H1 (cell line): ENCODE results near the gene HIVEP2. TPM values are rescaled to one million over a fixed set of nuclear protein-coding genes. Genes with fewer than 3 reads are reported as not detected.

ENCODE experiments used
- CTCF ChIA-PET: fragments of 300-600 bp; sonication (Branson Sonifier 250); formaldehyde crosslinking; loops from one replicate; lab custom pipeline; 2021; ENCODE audit not compliant: partially characterized antibody; lab: Charles Lee
- POLR2A ChIA-PET: fragments of 300-600 bp; sonication (Branson Sonifier 250); formaldehyde crosslinking; loops from one replicate; lab custom pipeline; 2021; ENCODE audit warnings: inconsistent platforms; ENCODE audit not compliant: partially characterized antibody; lab: Charles Lee
- DNase-seq, 2 experiments: peaks; one replicate each; pipeline versions ENCODE4 v3.0.0 to v3.0.0-alpha.2; 2010 to 2022; ENCODE audit warnings: low spot score in 2 of 2, low read depth in 1 of 2, mixed read lengths in 1 of 2
- FAIRE-seq: peaks from 2 replicates; lab custom pipeline; 2011; peaks lifted over from hg19 to GRCh38; lab: Jason Lieb, UNC
- H2AFZ ChIP-seq: 2 replicates; pipeline ENCODE4 v1.8.1; 2012; ENCODE audit warnings: low read length, inconsistent platforms
- H2AK5ac ChIP-seq: 2 replicates; pipeline ENCODE4 v1.6.1; 2013; ENCODE audit warnings: low read depth, low read length
- H2BK120ac ChIP-seq: replicated peaks from 2 replicates; pipeline ENCODE3; 2013; ENCODE audit warnings: low read depth, low read length, inconsistent platforms
- H2BK12ac ChIP-seq: 2 replicates; pipeline ENCODE4 v1.6.1; 2013; ENCODE audit warnings: low read depth, low read length
- H2BK15ac ChIP-seq: 2 replicates; pipeline ENCODE4 v1.6.1; 2013; ENCODE audit warnings: low read length
- H2BK20ac ChIP-seq: 2 replicates; pipeline ENCODE4 v1.6.1; 2013; ENCODE audit warnings: low read length
- H2BK5ac ChIP-seq: 2 replicates; pipeline ENCODE4 v1.6.1; 2013; ENCODE audit warnings: low read depth, low read length
- H3K14ac ChIP-seq: 2 replicates; pipeline ENCODE4 v1.6.1; 2013; ENCODE audit warnings: inconsistent platforms; ENCODE audit not compliant: insufficient read length
- H3K18ac ChIP-seq: 2 replicates; pipeline ENCODE4 v1.6.1; 2013; ENCODE audit warnings: low read length; ENCODE audit errors: extremely low read depth
- H3K23ac ChIP-seq: 2 replicates; pipeline ENCODE4 v1.6.1; 2013; ENCODE audit warnings: inconsistent platforms; ENCODE audit not compliant: insufficient read length
- H3K23me2 ChIP-seq: 2 replicates; pipeline ENCODE4 v1.6.1; 2013; ENCODE audit warnings: low read depth, low read length
- H3K27ac ChIP-seq: 2 replicates; pipeline ENCODE4 v1.6.1; 2011; ENCODE audit warnings: low read depth, low read length, inconsistent platforms
- H3K27me3 ChIP-seq, 4 experiments: replicated peaks in 1 of 4; 1 replicate in 1 of 4; 2 replicates in 3 of 4; pipeline versions ENCODE4 v1.6.1 to v1.8.1; 2011 to 2013; ENCODE audit warnings: low read length in 3 of 4, mild to moderate bottlenecking in 3 of 4, inconsistent platforms in 2 of 4, mixed read lengths in 2 of 4, moderate library complexity in 1 of 4; ENCODE audit not compliant: control insufficient read depth in 3 of 4, insufficient read depth in 3 of 4; ENCODE audit errors: extremely low read depth in 1 of 4
- H3K36me3 ChIP-seq, 4 experiments: 2 replicates each; pipeline versions ENCODE4 v1.6.1 to v1.8.1; 2011 to 2013; ENCODE audit warnings: mild to moderate bottlenecking in 4 of 4, low read length in 3 of 4, moderate library complexity in 2 of 4, control low read depth in 1 of 4, inconsistent platforms in 1 of 4; ENCODE audit not compliant: insufficient read depth in 4 of 4, control insufficient read depth in 2 of 4
- H3K4ac ChIP-seq: replicated peaks from 2 replicates; pipeline ENCODE3; 2013; ENCODE audit warnings: low read length, low read depth, mixed read lengths, inconsistent platforms; ENCODE audit not compliant: insufficient read length
- H3K4me1 ChIP-seq, 4 experiments: replicated peaks in 1 of 4; 1 replicate in 1 of 4; 2 replicates in 3 of 4; pipeline versions ENCODE4 v1.6.1 to v1.8.1; 2011 to 2013; ENCODE audit warnings: low read length in 3 of 4, inconsistent platforms in 2 of 4, mixed read lengths in 1 of 4; ENCODE audit not compliant: insufficient read depth in 4 of 4, control insufficient read depth in 3 of 4
- H3K4me2 ChIP-seq, 2 experiments: 2 replicates each; pipeline versions ENCODE4 v1.6.1 to v1.8.1; 2011 to 2013; ENCODE audit warnings: low read depth in 2 of 2, low read length in 2 of 2, control low read depth in 1 of 2, inconsistent platforms in 1 of 2, mild to moderate bottlenecking in 1 of 2; ENCODE audit not compliant: insufficient read depth in 1 of 2
- H3K4me3 ChIP-seq, 4 experiments: fragments of 200-600, 300-600 bp in 1 of 4; sonication (generic), shearing (Covaris generic), sonication (Bioruptor Twin) in 1 of 4; 2 replicates each; pipeline versions ENCODE4 v1.5.1 to v1.8.1; 2011 to 2016; ENCODE audit warnings: low read length in 4 of 4, low read depth in 3 of 4, control low read depth in 2 of 4, inconsistent platforms in 2 of 4, mild to moderate bottlenecking in 2 of 4, mixed read lengths in 1 of 4, moderate library complexity in 1 of 4; ENCODE audit not compliant: insufficient read depth in 2 of 4; ENCODE audit errors: extremely low read depth in 1 of 4
- H3K56ac ChIP-seq: replicated peaks from 2 replicates; pipeline ENCODE3; 2013; ENCODE audit warnings: low read depth, mild to moderate bottlenecking, mixed read lengths, low read length, inconsistent platforms; ENCODE audit not compliant: insufficient read length
- H3K79me1 ChIP-seq: 2 replicates; pipeline ENCODE4 v1.6.1; 2013; ENCODE audit warnings: low read depth, low read length, control low read depth
- H3K79me2 ChIP-seq, 2 experiments: 2 replicates each; pipeline versions ENCODE4 v1.6.1 to v1.8.1; 2012 to 2013; ENCODE audit warnings: low read length in 2 of 2, mild to moderate bottlenecking in 2 of 2, inconsistent platforms in 1 of 2; ENCODE audit not compliant: insufficient read depth in 2 of 2, control insufficient read depth in 1 of 2
- H3K9ac ChIP-seq, 4 experiments: replicated peaks in 1 of 4; 1 replicate in 1 of 4; 2 replicates in 3 of 4; pipeline versions ENCODE4 v1.6.1 to v1.8.1; 2011 to 2013; ENCODE audit warnings: low read depth in 3 of 4, low read length in 3 of 4, control low read depth in 2 of 4, mild to moderate bottlenecking in 2 of 4, moderate library complexity in 2 of 4, inconsistent platforms in 1 of 4; ENCODE audit errors: extremely low read depth in 1 of 4
- H3K9me3 ChIP-seq, 2 experiments: 2 replicates each; pipeline versions ENCODE4 v1.6.1 to v1.8.1; 2012 to 2013; ENCODE audit warnings: mild to moderate bottlenecking in 2 of 2, moderate library complexity in 2 of 2, control low read depth in 1 of 2, inconsistent platforms in 1 of 2, low read depth in 1 of 2, low read length in 1 of 2, mixed read lengths in 1 of 2; ENCODE audit not compliant: insufficient read depth in 2 of 2
- H4K20me1 ChIP-seq, 2 experiments: replicated peaks in 1 of 2; 2 replicates each; pipeline versions ENCODE3 to v1.8.1; 2011 to 2013; ENCODE audit warnings: inconsistent platforms in 2 of 2, low read length in 2 of 2, mild to moderate bottlenecking in 1 of 2; ENCODE audit not compliant: insufficient read depth in 2 of 2, control insufficient read depth in 1 of 2
- H4K5ac ChIP-seq: 2 replicates; pipeline ENCODE4 v1.6.1; 2013; ENCODE audit warnings: low read length, low read depth, mixed read lengths, inconsistent platforms; ENCODE audit not compliant: insufficient read length
- H4K8ac ChIP-seq: 2 replicates; pipeline ENCODE4 v1.8.0; 2013; ENCODE audit warnings: mild to moderate bottlenecking, moderate library complexity, low read length, inconsistent platforms; ENCODE audit not compliant: insufficient read depth; ENCODE audit errors: extremely low read depth
- H4K91ac ChIP-seq: replicated peaks from 2 replicates; pipeline ENCODE3; 2013; ENCODE audit warnings: low read length, mixed read lengths, inconsistent platforms; ENCODE audit not compliant: insufficient read length
- BRCA1 ChIP-seq: IDR thresholded peaks from 2 replicates; pipeline ENCODE4 v1.6.1; 2012; ENCODE audit warnings: low read depth, low read length, improper control_type of control experiment
- CBX8 ChIP-seq: fragments of 300-800, 300-1000 bp; sonication (generic); IDR thresholded peaks from 2 replicates; pipeline ENCODE4 v1.7.1; 2016; ENCODE audit warnings: low read depth, low read length, borderline replicate concordance
- CHD1 ChIP-seq: IDR thresholded peaks from 2 replicates; pipeline ENCODE4 v1.6.1; 2012; ENCODE audit warnings: low read depth, low read length, improper control_type of control experiment
- CTBP2 ChIP-seq: IDR thresholded peaks from 2 replicates; pipeline ENCODE4 v1.7.0; 2011; ENCODE audit warnings: borderline replicate concordance, mild to moderate bottlenecking, moderate library complexity, mixed read lengths, low read length; ENCODE audit not compliant: insufficient read depth, insufficient read length
- EZH2 ChIP-seq: fragments of 200-600 bp; sonication (generic); IDR thresholded peaks from 2 replicates; pipeline ENCODE4 v1.7.1; 2012; ENCODE audit warnings: low read depth, mild to moderate bottlenecking, moderate library complexity, low read length, inconsistent platforms; ENCODE audit not compliant: severe bottlenecking
- HDAC2 ChIP-seq, 2 experiments: fragments of 300-600 bp in 1 of 2; sonication (generic) in 1 of 2; IDR thresholded peaks; 2 replicates each; pipeline ENCODE4 v1.6.1; 2011 to 2012; ENCODE audit warnings: low read depth in 2 of 2, low read length in 2 of 2, mild to moderate bottlenecking in 2 of 2, moderate library complexity in 2 of 2, borderline replicate concordance in 1 of 2, inconsistent platforms in 1 of 2
- HDAC6 ChIP-seq: IDR thresholded peaks from one replicate; pipeline ENCODE4 v1.7.1; 2012; ENCODE audit warnings: low read depth, mild to moderate bottlenecking, inconsistent platforms, low read length, moderate library complexity
- JUN ChIP-seq: IDR thresholded peaks from 2 replicates; pipeline ENCODE4 v1.6.1; 2011; ENCODE audit warnings: low read depth, mild to moderate bottlenecking, improper control_type of control experiment, low read length
- KDM5A ChIP-seq: fragments of 200-600 bp; IDR thresholded peaks from 2 replicates; pipeline ENCODE4 v1.7.1; 2012; ENCODE audit warnings: mild to moderate bottlenecking, low read length, inconsistent platforms, mixed read lengths
- RXRA ChIP-seq: IDR thresholded peaks from 2 replicates; pipeline ENCODE4 v1.6.1; 2011; ENCODE audit warnings: low read depth, mild to moderate bottlenecking, low read length, moderate library complexity; ENCODE audit not compliant: insufficient read depth
- SIRT6 ChIP-seq: IDR thresholded peaks from one replicate; pipeline ENCODE4 v1.7.1; 2012; ENCODE audit warnings: low read length, inconsistent platforms
- SIX5 ChIP-seq: IDR thresholded peaks from 2 replicates; pipeline ENCODE4 v1.6.1; 2011; ENCODE audit warnings: mild to moderate bottlenecking, low read depth, low read length
- TAF7 ChIP-seq: optimal IDR thresholded peaks from 2 replicates; pipeline ENCODE3; 2011; ENCODE audit warnings: low read depth, mild to moderate bottlenecking, inconsistent platforms, low read length, moderate library complexity, borderline replicate concordance
- WGBS, 2 experiments: shearing (Covaris generic) in 1 of 2; methylation state at CpG; one replicate each; pipeline versions ENCODE4 v1.1.6 to v1.1.7; 2013 to 2015; ENCODE audit warnings: low lambda C conversion rate in 2 of 2, mixed read lengths in 2 of 2, inconsistent platforms in 1 of 2, low coverage in 1 of 2, missing lambda C conversion rate in 1 of 2; ENCODE audit not compliant: insufficient replicate concordance in 2 of 2, insufficient coverage in 1 of 2, insufficient read length in 1 of 2; ENCODE audit errors: extremely low coverage in 1 of 2, missing lambda C conversion rate in 1 of 2; 5-methylcytosine and 5-hydroxymethylcytosine counted together
- polyA plus RNA-seq, 7 experiments: library from polyadenylated mRNA; depleted of rRNA in 3 of 7; stranded (reverse) in 5 of 7; unstranded in 2 of 7; fragments of >200 nt in 5 of 7; fragments of 200-250 nt in 2 of 7; gene quantifications; 1 replicate in 5 of 7; 2 replicates in 1 of 7; 4 replicates in 1 of 7; pipeline versions ENCODE4 v1.2.1 to v1.2.3, GENCODE V29; 2011 to 2013; ENCODE audit warnings: missing spikeins in 2 of 7, mixed read lengths in 2 of 7
- total RNA-seq: library from RNA; stranded (reverse); fragmentation: NEBNext Ultra II Directional; extraction: Animal tissue kit (Norgen Biotek cat#: 25700); gene quantifications from 2 replicates; pipeline ENCODE4 v1.2.1, GENCODE V29; 2021

Gene HIVEP2
- total and polyA plus RNA-seq, 2 of the 8 experiments (the other 6 are each of a cell fraction or from before 2014, with no cell fraction given) = 2.2 to 6.1 TPM

DNA sequence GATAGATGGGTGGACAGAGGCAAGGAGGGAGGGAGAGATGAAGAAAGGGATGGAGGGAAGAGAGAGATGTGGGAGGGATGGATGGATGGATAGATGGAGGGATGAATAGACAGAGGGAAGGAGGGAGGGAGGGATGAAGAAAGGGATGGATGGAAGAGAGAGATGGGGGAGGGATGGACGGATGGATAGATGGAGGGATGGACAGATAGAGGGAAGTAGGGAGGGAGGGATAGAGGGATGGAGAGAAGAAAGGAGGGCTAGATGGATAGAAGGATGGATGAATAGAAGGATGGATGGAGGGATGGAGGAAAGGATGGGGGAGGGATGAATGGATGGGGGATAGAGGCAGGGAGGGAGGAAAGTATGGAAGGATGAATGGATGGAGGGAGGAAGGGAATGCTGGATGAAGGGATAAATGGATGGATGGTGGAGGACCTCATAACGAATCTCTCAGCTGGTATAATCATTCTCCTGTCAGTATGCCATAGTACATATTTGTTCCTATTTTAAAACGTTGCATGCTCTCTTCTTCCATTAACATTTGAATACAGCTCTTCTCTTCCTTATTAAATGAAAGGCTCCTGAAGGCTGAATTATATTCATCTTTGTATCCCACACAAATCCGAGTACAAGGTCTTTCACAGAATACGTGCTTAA, 136.4 kb downstream of the HIVEP2 start:
- no peak overlapping the region for H2AK5ac ChIP-seq
- no peak overlapping the region for H2BK15ac ChIP-seq
- H3K4ac ChIP-seq = no peak overlapping the region
- no peaks in the 10 kb centered on the region for H3K36me3 ChIP-seq
- H3K18ac ChIP-seq = no peak overlapping the region
- H3K9me3 ChIP-seq = no peaks in the 10 kb centered on the region
- H4K20me1 ChIP-seq = no peaks in the 10 kb centered on the region
- no peak overlapping the region for H4K5ac ChIP-seq
- no peak overlapping the region for H3K4me2 ChIP-seq
- H3K79me2 ChIP-seq = no peaks in the 10 kb centered on the region
- H3K4me1 ChIP-seq = peaks cover 0 to 3% (median 0%) of the 10 kb centered on the region in 4 experiments; a peak in 2 of 7 replicates
- H2BK120ac ChIP-seq = no peak overlapping the region
- no peak overlapping the region for H2AFZ ChIP-seq
- H3K56ac ChIP-seq = no peak overlapping the region
- no peak overlapping the region for H2BK20ac ChIP-seq
- no peak overlapping the region for H4K8ac ChIP-seq
- ChIA-PET POLR2A (no interaction called here), CTCF (interaction anchor here (1.0 to 2.5 kb wide), 7 partner anchors 10 to 115 kb away, joined by 3 to 12 read pairs (median 5); no protein-coding TSS in a partner anchor)
- H3K14ac ChIP-seq = no peak overlapping the region
- no peak overlapping the region for H2BK12ac ChIP-seq
- H3K27ac ChIP-seq = no peak overlapping the region
- H3K9ac ChIP-seq = no peak overlapping the region
- no peak overlapping the region for H3K23ac ChIP-seq
- WGBS, 2 experiments = 85 to 100% methylated on average over 1 to 5 of the region's 5 CpGs
- no peaks in the 10 kb centered on the region for H3K27me3 ChIP-seq
- no peak overlapping the region for H3K4me3 ChIP-seq
- FAIRE-seq (no peak), DNase-seq (no peak)
- no peak overlapping the region for H2BK5ac ChIP-seq
- peaks cover 2% of the 10 kb centered on the region; the same call in 1 of the 2 replicates for H3K79me1 ChIP-seq
- H4K91ac ChIP-seq = no peak overlapping the region
- peaks cover 2% of the 10 kb centered on the region; the same call in 1 of the 2 replicates for H3K23me2 ChIP-seq
- TF ChIP-seq CTBP2 (no peak), RXRA (no peak), TAF7 (no peak), CHD1 (no peak), JUN (no peak), HDAC2 (IDR thresholded peaks at IDR 0.05; ENCODE audit: borderline replicate concordance in 1 of 2, low read depth in 2 of 2, low read length in 2 of 2) (no peak), HDAC6 (no peak), EZH2 (no peak), CBX8 (no peak), SIX5 (no peak), KDM5A (no peak), BRCA1 (no peak), SIRT6 (no peak)
